ENCODE results near the gene AGBL2. TPM values are rescaled to one million over a fixed set of nuclear protein-coding genes. Genes with fewer than 3 reads are reported as not detected.

Gene AGBL2
- total and polyA plus RNA-seq, 9 of the 15 experiments (the other 6 are each of a cell fraction or from before 2014, with no cell fraction given) = 0.57 to 6.5 (median 1.3) TPM

- Histone ChIP-seq H2AFZ (ENCODE audit: low read depth, low read length) (no peak overlapping the region), H3K9me3 (replicated peaks; ENCODE audit: control insufficient read depth, insufficient read depth, low read depth, low read length) (no peaks in the 10 kb centered on the region), H3K9me1 (ENCODE audit: control insufficient read depth, insufficient read depth, low read length) (no peaks in the 10 kb centered on the region), H3K27me3 (ENCODE audit: control insufficient read depth in 2 of 2, insufficient read depth in 2 of 2, low read length in 2 of 2) (no peaks in the 10 kb centered on the region), H3K4me1 (replicated peaks in 1 of 2; ENCODE audit: control insufficient read depth in 2 of 2, insufficient read depth in 2 of 2, low read length in 2 of 2) (peaks cover 7 to 19% of the 10 kb centered on the region in 2 experiments; a peak in 4 of 5 replicates), H3K36me3 (ENCODE audit: control insufficient read depth, insufficient read depth, low read length) (no peaks in the 10 kb centered on the region; the same call in 2 of the 3 replicates), H3K4me2 (ENCODE audit: insufficient read depth, low read length) (no peak overlapping the region), H3K79me2 (ENCODE audit: control insufficient read depth, insufficient read depth, low read length) (peaks cover 19% of the 10 kb centered on the region), H3K27ac (ENCODE audit: extremely low read depth, low read depth, low read length) (no peak overlapping the region), H3K4me3 (no peak overlapping the region), H3K9ac (ENCODE audit: insufficient read depth in 1 of 2, low read depth in 2 of 2, low read length in 2 of 2) (no peak overlapping the region), H4K20me1 (replicated peaks; ENCODE audit: control insufficient read depth, insufficient read depth, low read length) (no peaks in the 10 kb centered on the region)
- TF ChIP-seq RBM14 (IDR thresholded peaks at IDR 0.05; ENCODE audit: borderline replicate concordance, insufficient read depth, low read depth, low read length) (no peak), NR2F6 (CRISPR knock-in tag; IDR thresholded peaks at IDR 0.05) (no peak), ETV5 (CRISPR knock-in tag; IDR thresholded peaks at IDR 0.05; ENCODE audit: low read depth) (no peak), BRD9 (IDR thresholded peaks at IDR 0.05; ENCODE audit: low read depth, partially characterized antibody) (no peak), EP300 (IDR thresholded peaks at IDR 0.05; ENCODE audit: low read length) (no peak), ZNF507 (tag; conservative IDR thresholded peaks at IDR 0.05) (no peak), ARID1B (IDR thresholded peaks at IDR 0.05) (no peak), ZNF384 (IDR thresholded peaks at IDR 0.05; ENCODE audit: low read depth, low read length) (peak; percentile 60; the same call in 1 of the 2 replicates), GATAD2B (IDR thresholded peaks at IDR 0.05; ENCODE audit: borderline replicate concordance) (no peak)
- TF ChIP-seq, protein P1, sequence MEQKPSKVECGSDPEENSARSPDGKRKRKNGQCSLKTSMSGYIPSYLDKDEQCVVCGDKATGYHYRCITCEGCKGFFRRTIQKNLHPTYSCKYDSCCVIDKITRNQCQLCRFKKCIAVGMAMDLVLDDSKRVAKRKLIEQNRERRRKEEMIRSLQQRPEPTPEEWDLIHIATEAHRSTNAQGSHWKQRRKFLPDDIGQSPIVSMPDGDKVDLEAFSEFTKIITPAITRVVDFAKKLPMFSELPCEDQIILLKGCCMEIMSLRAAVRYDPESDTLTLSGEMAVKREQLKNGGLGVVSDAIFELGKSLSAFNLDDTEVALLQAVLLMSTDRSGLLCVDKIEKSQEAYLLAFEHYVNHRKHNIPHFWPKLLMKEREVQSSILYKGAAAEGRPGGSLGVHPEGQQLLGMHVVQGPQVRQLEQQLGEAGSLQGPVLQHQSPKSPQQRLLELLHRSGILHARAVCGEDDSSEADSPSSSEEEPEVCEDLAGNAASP (IDR thresholded peaks at IDR 0.05) = no peak
- TF ChIP-seq, protein P2, sequence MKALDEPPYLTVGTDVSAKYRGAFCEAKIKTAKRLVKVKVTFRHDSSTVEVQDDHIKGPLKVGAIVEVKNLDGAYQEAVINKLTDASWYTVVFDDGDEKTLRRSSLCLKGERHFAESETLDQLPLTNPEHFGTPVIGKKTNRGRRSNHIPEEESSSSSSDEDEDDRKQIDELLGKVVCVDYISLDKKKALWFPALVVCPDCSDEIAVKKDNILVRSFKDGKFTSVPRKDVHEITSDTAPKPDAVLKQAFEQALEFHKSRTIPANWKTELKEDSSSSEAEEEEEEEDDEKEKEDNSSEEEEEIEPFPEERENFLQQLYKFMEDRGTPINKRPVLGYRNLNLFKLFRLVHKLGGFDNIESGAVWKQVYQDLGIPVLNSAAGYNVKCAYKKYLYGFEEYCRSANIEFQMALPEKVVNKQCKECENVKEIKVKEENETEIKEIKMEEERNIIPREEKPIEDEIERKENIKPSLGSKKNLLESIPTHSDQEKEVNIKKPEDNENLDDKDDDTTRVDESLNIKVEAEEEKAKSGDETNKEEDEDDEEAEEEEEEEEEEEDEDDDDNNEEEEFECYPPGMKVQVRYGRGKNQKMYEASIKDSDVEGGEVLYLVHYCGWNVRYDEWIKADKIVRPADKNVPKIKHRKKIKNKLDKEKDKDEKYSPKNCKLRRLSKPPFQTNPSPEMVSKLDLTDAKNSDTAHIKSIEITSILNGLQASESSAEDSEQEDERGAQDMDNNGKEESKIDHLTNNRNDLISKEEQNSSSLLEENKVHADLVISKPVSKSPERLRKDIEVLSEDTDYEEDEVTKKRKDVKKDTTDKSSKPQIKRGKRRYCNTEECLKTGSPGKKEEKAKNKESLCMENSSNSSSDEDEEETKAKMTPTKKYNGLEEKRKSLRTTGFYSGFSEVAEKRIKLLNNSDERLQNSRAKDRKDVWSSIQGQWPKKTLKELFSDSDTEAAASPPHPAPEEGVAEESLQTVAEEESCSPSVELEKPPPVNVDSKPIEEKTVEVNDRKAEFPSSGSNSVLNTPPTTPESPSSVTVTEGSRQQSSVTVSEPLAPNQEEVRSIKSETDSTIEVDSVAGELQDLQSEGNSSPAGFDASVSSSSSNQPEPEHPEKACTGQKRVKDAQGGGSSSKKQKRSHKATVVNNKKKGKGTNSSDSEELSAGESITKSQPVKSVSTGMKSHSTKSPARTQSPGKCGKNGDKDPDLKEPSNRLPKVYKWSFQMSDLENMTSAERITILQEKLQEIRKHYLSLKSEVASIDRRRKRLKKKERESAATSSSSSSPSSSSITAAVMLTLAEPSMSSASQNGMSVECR (CRISPR knock-in tag; IDR thresholded peaks at IDR 0.05) = no peak
- TF ChIP-seq, protein P3, sequence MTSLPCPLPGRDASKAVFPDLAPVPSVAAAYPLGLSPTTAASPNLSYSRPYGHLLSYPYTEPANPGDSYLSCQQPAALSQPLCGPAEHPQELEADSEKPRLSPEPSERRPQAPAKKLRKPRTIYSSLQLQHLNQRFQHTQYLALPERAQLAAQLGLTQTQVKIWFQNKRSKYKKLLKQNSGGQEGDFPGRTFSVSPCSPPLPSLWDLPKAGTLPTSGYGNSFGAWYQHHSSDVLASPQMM (CRISPR knock-in tag; IDR thresholded peaks at IDR 0.05) = no peak
- TF ChIP-seq, protein P4, sequence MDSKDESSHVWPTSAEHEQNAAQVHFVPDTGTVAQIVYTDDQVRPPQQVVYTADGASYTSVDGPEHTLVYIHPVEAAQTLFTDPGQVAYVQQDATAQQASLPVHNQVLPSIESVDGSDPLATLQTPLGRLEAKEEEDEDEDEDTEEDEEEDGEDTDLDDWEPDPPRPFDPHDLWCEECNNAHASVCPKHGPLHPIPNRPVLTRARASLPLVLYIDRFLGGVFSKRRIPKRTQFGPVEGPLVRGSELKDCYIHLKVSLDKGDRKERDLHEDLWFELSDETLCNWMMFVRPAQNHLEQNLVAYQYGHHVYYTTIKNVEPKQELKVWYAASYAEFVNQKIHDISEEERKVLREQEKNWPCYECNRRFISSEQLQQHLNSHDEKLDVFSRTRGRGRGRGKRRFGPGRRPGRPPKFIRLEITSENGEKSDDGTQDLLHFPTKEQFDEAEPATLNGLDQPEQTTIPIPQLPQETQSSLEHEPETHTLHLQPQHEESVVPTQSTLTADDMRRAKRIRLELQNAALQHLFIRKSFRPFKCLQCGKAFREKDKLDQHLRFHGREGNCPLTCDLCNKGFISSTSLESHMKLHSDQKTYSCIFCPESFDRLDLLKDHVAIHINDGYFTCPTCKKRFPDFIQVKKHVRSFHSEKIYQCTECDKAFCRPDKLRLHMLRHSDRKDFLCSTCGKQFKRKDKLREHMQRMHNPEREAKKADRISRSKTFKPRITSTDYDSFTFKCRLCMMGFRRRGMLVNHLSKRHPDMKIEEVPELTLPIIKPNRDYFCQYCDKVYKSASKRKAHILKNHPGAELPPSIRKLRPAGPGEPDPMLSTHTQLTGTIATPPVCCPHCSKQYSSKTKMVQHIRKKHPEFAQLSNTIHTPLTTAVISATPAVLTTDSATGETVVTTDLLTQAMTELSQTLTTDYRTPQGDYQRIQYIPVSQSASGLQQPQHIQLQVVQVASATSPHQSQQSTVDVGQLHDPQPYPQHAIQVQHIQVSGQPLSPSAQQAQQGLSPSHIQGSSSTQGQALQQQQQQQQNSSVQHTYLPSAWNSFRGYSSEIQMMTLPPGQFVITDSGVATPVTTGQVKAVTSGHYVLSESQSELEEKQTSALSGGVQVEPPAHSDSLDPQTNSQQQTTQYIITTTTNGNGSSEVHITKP (IDR thresholded peaks at IDR 0.05; ENCODE audit: partially characterized antibody) = peak; percentile 87
- FAIRE-seq (no peak), ATAC-seq (no peak), DNase-seq (ENCODE audit: extremely low read depth in 1 of 4, low spot score in 3 of 4) (no peak)
- ChIA-PET POLR2A (interaction anchor here (0.6 to 0.9 kb wide), 2 partner anchors 80 to 203 kb away, joined by 3 to 4 read pairs; partner anchors contain the start of genes NUP160 and PTPMT1), CTCF (ENCODE audit: low intra/inter-chr PET ratio) (no interaction called here)
- intact Hi-C loops (cut with micrococcal nuclease) = loop anchor here (10.0 kb wide), 1 partner anchor 209 kb away; no protein-coding TSS in a partner anchor
- WGBS (ENCODE audit: insufficient coverage, low coverage, missing lambda C conversion rate) = 49% methylated on average over 6 of the region's 6 CpGs
- no TSS peak for BruUV-seq (replicated peaks)
- in situ Hi-C loops (cut with MboI) = no loop called here
Observed at GRCh38 chr11:47645500-47645899, 69.7 kb downstream of the AGBL2 start.

Data from K562 (cell line).